Transverse colon (tissue), 4 donors: ENCODE data around the gene LRRC7.

Experiments used
- CTCF ChIP-seq, 5 experiments: fragments of 200-600 bp in 3 of 5; fragments of 450-650 bp in 2 of 5; sonication (generic) in 3 of 5; IDR thresholded peaks; 1 replicate in 2 of 5; 2 replicates in 3 of 5; pipeline ENCODE4 v1.5.1; 2016 to 2017; ENCODE audit warnings: antibody characterized with exemption in 5 of 5, inconsistent platforms in 3 of 5, mild to moderate bottlenecking in 2 of 5, moderate library complexity in 1 of 5
- EP300 ChIP-seq: sonication (generic); formaldehyde crosslinking; IDR thresholded peaks from one replicate; pipeline ENCODE4 v1.6.1; 2017; ENCODE audit warnings: antibody characterized with exemption, low read depth
- POLR2A ChIP-seq: fragments of 450-650 bp; IDR thresholded peaks from one replicate; pipeline ENCODE4 v1.6.1; 2016; ENCODE audit warnings: antibody characterized with exemption, mild to moderate bottlenecking, moderate library complexity
- POLR2AphosphoS5 ChIP-seq, 3 donors: sonication (generic); formaldehyde crosslinking; IDR thresholded peaks; one replicate each; pipeline ENCODE4 v1.6.1; 2016; ENCODE audit warnings: antibody characterized with exemption in 3 of 3

- TF ChIP-seq CTCF (IDR thresholded peaks at IDR 0.05) = no peak
- TF ChIP-seq POLR2A = no peak
- TF ChIP-seq EP300 = no peak
- no peak for TF ChIP-seq POLR2AphosphoS5 (IDR thresholded peaks at IDR 0.05)
These were observed 133.0 kb downstream of the LRRC7 start for GRCh38 chr1:69700770-69701169.
